Right kidney (tissue), 1 donor: ENCODE measurements around the gene VILL.
A peak's percentile ranks its signal among the peaks of the same experiment; 100 is the strongest.

ENCODE experiments used
- DNase-seq: peaks from one replicate; pipeline ENCODE4 v3.0.0-alpha.2; 2016

VILL gene

GRCh38 chr3:38001456-38002081, 11.0 kb downstream of the VILL start:
- peak; percentile 2 for DNase-seq

DNA sequence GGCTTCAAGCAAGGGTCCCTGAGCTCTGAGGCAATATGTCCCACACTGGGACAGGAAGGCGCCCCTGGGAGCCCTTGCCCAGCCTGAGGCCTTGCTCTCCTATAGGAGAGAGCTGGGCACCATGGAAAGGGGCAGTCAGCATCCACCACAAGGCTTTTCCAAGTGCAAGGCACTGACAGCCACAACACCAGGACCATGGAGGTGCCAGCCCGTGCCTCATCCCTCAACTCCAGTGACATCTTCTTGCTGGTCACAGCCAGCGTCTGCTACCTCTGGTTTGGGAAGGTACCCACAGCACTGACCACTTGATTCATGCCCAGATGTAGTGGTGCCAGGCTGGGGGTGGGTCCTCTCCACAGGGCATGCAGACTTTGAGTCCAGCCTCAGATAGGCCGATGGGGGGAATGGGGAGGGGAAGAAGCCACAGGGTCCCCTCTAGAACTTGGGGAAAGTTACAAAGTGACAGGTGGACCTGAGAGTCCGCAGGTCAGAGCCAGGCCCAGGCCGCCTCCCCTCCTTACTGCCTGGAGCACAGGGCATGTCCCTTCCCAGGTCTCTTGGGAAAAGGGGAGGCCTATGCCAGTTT, 11.8 kb downstream of the VILL start:
- no peak for DNase-seq

DNA sequence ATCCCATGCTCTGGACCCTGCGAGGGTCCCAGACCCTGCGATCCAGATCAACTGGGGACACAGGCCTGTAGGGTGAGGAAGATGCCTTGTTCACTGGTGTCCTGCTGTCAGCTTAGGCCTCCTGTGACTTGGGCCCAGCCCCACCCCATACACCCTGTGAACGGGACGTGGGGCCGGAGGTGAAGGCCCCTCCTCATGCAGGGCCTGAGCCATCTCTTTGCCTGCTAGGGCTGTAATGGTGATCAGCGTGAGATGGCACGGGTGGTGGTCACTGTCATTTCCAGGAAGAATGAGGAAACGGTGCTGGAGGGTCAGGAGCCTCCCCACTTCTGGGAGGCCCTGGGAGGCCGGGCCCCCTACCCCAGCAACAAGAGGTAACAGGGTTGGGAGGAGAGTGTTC, 12.4 kb downstream of the VILL start:
- DNase-seq, result no peak

DNA sequence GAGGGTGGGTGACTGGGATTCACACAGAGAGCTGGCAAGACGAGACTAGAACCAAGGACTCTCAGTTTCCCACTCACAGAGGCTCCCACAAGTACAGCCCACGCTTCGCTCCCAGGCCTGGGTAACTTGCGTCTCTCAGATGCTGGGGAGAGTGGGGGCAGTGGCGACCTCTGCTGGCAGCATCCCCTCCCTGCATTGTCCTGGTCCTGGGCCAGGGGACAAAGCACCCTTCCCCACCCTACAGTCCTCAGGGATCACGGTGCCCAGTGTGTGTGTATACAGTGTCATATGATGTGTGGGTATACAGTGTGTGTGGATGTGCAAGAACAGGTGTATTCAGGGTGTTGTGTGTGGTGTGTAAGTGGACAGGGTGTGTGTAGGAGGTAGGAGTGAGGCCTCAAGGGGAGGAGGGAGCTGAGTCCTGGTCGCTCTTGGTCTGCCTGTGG, 12.8 kb downstream of the VILL start:
- peak; percentile 57 for DNase-seq

GRCh38 chr3:38003817-38004414, 13.3 kb downstream of the VILL start:
- DNase-seq, result no peak

DNA sequence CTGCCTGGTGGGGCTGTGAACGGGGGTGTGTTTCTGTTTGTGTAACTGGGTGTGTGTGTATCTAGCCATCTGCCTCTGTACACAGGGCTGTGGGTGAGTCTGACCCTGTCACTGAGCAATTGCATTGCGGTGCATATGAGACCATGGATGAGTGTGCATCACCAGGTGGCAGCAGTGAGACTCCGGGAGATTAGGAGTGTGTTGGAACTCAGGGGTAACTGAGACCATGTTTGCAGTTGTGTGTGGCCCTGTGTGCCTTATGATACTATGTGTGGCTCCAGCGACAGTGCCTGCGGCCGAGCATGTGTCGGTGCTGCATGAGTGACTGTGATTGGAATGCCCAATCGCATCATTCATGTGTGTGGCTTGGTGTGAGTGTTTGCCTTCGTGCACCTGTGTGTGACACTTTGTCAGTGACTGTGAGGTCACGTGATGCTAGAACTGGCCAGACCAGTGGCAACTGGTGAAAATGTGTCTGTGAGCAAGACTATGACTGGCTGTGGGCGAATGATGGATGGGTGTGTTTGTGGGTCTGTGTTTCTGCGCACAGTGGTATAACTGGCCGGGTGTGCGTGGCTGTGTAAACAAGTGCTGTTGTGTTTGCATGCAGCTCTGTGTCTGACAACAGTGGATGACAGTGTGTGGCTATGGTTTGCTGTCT, 14.0 kb downstream of the VILL start:
- peak; percentile 55 for DNase-seq

DNA sequence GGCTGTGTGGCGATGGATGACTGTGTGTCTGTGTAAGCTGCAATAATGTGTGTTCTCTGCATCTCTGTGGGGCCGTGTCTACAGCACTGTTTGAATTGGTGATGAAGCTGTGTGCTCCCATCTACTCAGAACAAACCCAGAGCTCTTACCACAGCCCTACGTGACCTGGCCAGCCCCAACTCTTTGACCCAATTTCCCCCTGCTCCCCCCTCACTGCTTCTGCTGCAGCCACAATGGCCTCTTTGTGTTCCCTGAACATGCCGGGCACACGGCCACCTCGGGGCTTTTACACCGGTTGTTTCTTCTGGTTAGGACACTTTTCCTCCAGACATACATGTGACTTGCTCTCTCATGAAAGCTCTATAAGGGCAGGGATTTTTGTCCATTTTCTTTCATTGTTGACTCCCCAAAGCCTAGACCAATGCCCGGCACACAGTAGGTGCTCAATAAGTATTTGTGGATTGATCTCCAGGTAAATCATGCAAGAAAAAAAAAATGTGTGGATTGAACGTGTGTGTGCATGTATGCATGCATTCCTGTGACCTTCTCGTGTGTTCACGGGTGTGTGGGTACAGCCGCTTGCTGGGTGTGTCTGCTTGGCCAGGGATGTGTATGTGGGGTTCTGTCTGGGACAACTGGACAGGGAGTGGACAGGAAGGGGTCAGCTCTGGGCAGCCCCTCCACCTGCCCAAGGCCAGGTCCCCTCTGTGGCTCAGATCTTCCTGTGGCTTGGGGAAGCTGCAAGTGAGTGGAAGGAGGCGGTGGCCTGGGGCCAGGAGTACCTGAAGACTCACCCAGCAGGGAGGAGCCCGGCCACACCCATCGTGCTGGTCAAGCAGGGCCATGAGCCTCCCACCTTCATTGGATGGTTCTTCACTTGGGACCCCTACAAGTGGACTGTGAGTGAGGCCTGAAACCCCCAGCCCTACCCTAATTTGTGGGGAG, 14.8 kb downstream of the VILL start:
- no peak for DNase-seq

GRCh38 chr3:38006031-38006430, 15.4 kb downstream of the VILL start:
- DNase-seq, result no peak

DNA sequence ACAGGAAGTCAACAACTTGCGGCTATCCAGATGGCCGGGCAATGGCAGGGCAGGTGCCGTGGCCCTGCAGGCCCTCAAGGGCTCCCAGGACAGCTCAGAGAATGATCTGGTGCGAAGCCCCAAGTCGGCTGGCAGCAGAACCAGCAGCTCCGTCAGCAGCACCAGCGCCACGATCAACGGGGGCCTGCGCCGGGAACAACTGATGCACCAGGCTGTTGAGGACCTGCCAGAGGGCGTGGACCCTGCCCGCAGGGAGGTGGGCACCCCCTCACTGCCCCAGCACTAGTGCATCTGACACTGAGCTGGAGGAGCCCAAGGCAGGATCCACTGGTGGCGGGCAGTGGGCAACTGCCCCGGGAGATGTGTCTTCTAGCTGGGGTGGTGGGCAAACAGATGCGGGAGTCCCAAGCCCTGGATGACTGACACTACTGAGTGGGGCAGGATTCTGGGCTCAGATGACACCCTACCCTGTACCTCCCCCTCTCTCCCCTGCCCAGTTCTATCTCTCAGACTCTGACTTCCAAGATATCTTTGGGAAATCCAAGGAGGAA, 15.9 kb downstream of the VILL start:
- no peak for DNase-seq

- no peak for DNase-seq
These were observed 17.1 kb downstream of the VILL start for GRCh38 chr3:38007754-38008090.

DNA sequence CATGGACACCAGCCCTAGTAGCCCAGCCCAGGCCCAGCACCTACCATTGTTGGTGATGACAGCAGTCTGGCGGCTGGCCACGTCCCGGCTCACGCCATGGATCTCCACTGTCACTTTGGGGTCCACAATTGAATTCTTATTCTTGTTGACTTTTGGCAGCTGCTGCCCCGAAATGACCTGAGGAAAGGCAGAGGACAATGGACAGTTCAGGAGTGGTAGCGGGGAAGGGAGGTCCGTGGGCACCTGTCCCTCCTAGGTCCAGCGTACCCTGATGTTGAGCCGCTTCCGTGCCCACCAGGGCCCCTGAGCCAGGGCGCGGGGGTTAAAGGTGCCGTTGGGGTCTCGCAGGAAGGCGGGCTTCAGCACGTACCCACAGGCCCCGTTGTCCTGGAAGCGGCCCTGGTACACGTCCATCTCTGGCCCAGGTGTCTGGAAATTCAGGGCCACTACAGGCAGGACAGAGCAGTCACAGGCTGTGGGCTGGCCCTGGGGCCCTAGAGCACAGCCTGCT, 17.7 kb downstream of the VILL start:
- no peak for DNase-seq

DNA sequence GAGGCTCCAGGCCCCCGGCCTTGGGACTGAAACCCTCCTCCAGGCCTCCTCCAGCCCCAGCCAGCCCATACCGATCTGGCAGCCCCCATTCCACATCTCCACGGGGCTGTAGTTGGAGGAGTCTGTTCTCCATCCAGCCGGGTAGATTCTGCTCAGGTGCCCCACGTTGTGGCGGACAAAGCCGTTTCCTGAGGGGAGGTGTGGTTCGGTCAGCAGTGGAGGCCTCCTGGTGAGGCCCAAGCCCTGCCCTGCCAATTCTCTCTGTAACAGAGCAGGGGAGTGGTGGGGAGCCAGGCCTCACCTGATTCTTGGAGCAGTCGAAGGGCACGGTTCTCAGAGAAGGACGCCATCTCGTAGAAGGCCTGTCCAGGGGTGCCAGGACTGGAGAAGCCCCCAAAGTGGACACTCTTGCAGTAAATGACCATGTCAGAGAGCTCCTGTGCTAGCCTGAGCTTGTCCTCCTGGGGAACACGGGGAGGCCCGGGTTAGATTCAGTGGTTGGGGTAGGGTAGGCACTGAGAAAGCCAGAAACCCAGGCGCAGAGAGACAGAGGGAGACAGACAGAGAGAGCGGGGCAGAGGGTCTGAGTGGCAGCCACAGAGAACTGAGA, 18.5 kb downstream of the VILL start:
- no peak for DNase-seq

GRCh38 chr3:38009807-38010591, 19.4 kb downstream of the VILL start:
- no peak for DNase-seq

GRCh38 chr3:38011111-38011510, 20.5 kb downstream of the VILL start:
- DNase-seq, result no peak

- no peak for DNase-seq
These were observed 24.9 kb downstream of the VILL start for GRCh38 chr3:38015485-38015884.

- DNase-seq, result no peak
These were observed 25.4 kb downstream of the VILL start for GRCh38 chr3:38015984-38016383.

GRCh38 chr3:38016410-38016809, 25.8 kb downstream of the VILL start:
- DNase-seq, result no peak

GRCh38 chr3:38016847-38017444, 26.4 kb downstream of the VILL start:
- no peak for DNase-seq

DNA sequence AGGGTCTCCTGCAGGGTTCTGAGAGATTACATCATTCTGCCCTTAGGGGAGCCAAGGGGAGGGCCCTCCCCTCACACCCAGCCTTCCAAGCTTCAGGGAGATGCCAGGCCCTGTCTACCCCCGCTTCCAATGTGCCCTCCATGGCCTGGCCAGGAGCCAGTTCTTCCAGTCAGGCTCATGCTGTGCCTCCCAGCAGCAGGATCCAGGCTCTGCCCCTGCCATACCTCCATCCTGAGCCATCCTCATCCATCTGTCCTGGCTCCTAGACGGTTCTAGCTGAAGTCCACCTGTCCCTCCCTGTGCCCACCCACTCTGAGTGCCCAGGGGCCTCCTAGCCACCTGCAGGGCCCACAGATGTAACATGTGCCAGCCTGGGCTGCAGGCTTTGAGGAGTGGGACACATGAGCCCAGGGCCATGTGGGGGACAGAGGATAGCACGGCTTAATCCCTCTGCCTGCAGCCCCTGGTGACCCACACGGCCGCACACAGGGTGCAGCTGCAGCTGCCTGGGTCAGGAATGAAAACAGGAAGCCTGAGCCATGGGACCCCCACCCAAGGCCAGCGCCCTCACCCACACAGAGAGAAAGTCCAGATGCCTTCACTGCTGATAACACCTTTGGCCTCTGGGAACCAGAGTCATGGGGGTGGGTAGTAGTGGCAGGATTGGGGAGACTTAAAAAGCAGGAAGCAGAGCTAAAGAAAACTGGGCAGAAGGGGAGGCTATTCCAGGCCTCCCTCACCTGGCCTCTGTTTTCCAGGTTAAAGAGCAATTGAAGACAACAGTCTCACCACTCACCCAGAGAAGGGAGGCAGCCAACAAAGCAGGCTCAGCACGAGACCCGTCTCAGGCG, 27.1 kb downstream of the VILL start:
- DNase-seq, result no peak
